Ascending aorta (tissue), 2 donors: ENCODE measurements around the gene RRP8. TPM values are rescaled to one million over a fixed set of nuclear protein-coding genes. Genes with fewer than 3 reads are reported as not detected.
A peak's percentile ranks its signal among the peaks of the same experiment; 100 is the strongest.

Source experiments
- DNase-seq, 2 donors: peaks; one replicate each; pipeline ENCODE4 v3.0.0-alpha.2; 2019; ENCODE audit warnings: low spot score in 2 of 2
- H3K27ac ChIP-seq, 2 donors: fragments of 200-600 bp; sonication (generic); one replicate each; pipeline ENCODE4 v1.5.1; 2016 to 2017; ENCODE audit warnings: mild to moderate bottlenecking in 1 of 2
- H3K27me3 ChIP-seq: fragments of 200-600 bp; sonication (generic); one replicate; pipeline ENCODE4 v1.5.1; 2017
- H3K36me3 ChIP-seq, 2 donors: fragments of 200-600 bp; sonication (generic); one replicate each; pipeline ENCODE4 v1.5.1; 2016
- H3K4me1 ChIP-seq, 2 donors: fragments of 200-600 bp; sonication (generic); one replicate each; pipeline ENCODE4 v1.5.1; 2016 to 2017; ENCODE audit warnings: mild to moderate bottlenecking in 1 of 2
- H3K4me3 ChIP-seq, 2 donors: fragments of 200-600 bp; sonication (generic); one replicate each; pipeline ENCODE4 v1.5.1; 2016 to 2017; ENCODE audit warnings: mild to moderate bottlenecking in 1 of 2
- H3K9me3 ChIP-seq, 2 donors: fragments of 200-600 bp; sonication (generic); one replicate each; pipeline ENCODE4 v1.5.1; 2016
- intact Hi-C: fragments of 100-400 bp; cut with DNase I; formaldehyde crosslinking; loops from one replicate; pipeline ENCODE4 v1.15.1; 2023
- total RNA-seq: library from RNA; depleted of rRNA; stranded (reverse); fragments of >200 nt; gene quantifications from one replicate; pipeline ENCODE4 v1.1.0, GENCODE V29; 2016
- TF ChIP-seq, protein P1 (sequence below), 3 experiments: fragments of 200-600 bp in 2 of 3; fragments of 450-650 bp in 1 of 3; sonication (generic) in 2 of 3; IDR thresholded peaks; one replicate each; pipeline ENCODE4 v1.5.1; 2016 to 2019; ENCODE audit warnings: antibody characterized with exemption in 3 of 3, mild to moderate bottlenecking in 1 of 3, moderate library complexity in 1 of 3

The RRP8 gene
- 9.2 TPM for total RNA-seq

DNA sequence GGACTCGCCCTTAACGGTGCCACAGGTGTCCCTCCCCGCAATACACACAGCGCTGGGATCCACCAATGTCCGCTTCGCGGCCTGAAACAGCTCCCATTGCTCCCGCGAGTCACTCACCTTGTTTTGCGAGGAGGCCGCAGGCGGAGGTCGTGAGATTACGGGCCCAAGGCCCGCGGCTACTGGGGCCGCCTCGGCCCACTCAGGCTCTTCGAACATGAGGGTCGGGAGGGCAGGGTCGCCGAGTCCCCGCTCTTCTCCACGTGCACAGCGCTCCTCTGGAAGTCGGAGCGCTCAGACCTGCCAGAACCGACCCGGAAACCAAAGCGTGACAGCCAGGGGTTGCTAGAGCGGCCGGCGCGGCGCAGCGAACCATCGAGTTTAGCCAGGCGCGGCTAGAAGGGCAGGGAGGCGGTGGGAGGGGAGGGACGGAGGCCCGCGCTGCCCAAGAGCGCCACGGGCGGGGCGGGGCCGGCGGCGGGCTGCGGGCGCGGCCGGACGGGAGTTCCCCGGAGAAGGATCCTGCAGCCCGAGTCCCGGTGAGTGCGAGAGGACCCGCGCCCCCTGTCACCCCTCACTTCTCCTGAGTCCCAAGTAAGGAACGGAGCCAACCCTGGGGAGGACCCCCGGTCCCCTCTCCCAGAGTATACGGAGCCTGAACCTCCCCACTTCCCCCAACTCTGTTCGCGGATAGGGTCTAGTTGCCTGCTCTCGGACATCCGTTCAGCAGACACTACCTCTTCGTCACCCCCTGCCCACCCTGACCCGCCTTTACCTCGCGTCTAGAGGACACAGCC lies at the start of gene RRP8, which contains the start of gene ILK:
RRP8 (minus strand) TSS at position 330 of the 794 bp plus-strand sequence; CDS start at position 216, 114 bp downstream.
ILK (plus strand) TSS at position 488 of the 794 bp plus-strand sequence. CDS start 498 bp downstream, outside the sequence.
- intact Hi-C loops: loop anchor here (1.0 to 10.0 kb wide), 4 partner anchors 73 to 1381 kb away; partner anchors contain the start of genes EIF3F, MRPL17 and SMPD1
- Histone ChIP-seq H3K4me3 (peak within 1 kb of the TSS; percentile 64 to 92), H3K9me3 (no peaks in the 10 kb centered on the region), H3K27ac (peak within 1 kb of the TSS; percentile 95 to 97), H3K4me1 (peaks cover 25 to 34% of the 10 kb centered on the region in 2 donors), H3K36me3 (peaks cover 32 to 37% of the 10 kb centered on the region in 2 donors), H3K27me3 (no peaks in the 10 kb centered on the region)
- peak; percentile 59 to 95 for DNase-seq
- TF ChIP-seq, protein P1, sequence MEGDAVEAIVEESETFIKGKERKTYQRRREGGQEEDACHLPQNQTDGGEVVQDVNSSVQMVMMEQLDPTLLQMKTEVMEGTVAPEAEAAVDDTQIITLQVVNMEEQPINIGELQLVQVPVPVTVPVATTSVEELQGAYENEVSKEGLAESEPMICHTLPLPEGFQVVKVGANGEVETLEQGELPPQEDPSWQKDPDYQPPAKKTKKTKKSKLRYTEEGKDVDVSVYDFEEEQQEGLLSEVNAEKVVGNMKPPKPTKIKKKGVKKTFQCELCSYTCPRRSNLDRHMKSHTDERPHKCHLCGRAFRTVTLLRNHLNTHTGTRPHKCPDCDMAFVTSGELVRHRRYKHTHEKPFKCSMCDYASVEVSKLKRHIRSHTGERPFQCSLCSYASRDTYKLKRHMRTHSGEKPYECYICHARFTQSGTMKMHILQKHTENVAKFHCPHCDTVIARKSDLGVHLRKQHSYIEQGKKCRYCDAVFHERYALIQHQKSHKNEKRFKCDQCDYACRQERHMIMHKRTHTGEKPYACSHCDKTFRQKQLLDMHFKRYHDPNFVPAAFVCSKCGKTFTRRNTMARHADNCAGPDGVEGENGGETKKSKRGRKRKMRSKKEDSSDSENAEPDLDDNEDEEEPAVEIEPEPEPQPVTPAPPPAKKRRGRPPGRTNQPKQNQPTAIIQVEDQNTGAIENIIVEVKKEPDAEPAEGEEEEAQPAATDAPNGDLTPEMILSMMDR (IDR thresholded peaks at IDR 0.05): peak in 1 of 3 experiments; percentile 40

DNA sequence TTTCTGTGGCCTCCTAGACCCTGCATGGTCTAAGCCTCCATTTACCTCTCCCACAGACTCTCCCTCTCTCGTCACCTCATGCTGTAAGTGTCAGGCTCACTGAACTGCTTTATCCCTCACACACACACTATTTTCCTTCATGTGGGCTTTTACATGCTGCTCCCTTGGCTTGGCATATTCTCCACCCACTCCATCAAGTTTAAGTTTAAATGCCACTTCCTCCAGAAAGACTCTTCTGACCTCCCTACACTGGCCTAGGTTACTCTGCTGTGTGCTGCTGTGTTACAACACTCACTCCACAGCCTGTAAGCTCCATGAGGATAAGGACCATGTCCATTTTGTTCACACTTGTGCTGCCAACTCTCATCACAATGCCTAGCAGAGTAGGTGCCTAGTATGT lies 49.7 kb upstream of the RRP8 start:
- TF ChIP-seq, protein P1 (IDR thresholded peaks at IDR 0.05): no peak
- no peak for DNase-seq
- H3K4me1 ChIP-seq: peaks cover 0 to 14% of the 10 kb centered on the region in 2 donors
- H3K36me3 ChIP-seq: no peaks in the 10 kb centered on the region
- peak overlapping the region; percentile 40 to 45 for H3K27ac ChIP-seq
- H3K9me3 ChIP-seq: no peaks in the 10 kb centered on the region
- no peaks in the 10 kb centered on the region for H3K27me3 ChIP-seq
- H3K4me3 ChIP-seq: no peak overlapping the region
- intact Hi-C loops: no loop called here

DNA sequence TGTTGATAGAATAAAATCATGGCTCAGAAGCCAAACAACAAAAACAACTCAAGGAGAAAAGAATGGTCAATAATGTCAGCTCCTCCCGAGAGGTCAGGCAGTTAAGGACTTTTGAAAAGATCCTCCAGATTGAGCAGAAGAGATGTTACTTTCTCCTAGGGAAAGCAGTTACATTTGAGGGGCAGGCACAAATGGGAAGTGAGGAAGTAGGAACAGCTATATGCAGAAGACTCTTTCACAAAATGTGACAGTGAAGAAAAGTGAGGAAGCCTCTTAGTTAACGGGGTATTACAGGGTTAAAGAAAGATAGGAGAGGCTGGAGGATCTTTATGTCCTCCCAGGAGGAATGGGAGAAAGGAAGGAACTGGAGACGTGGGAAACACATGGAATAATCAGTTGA lies 48.8 kb upstream of the RRP8 start:
- H3K27me3 ChIP-seq: no peaks in the 10 kb centered on the region
- H3K27ac ChIP-seq: peak overlapping the region; percentile 8 to 40
- intact Hi-C loops: no loop called here
- no peak for DNase-seq
- H3K36me3 ChIP-seq: no peaks in the 10 kb centered on the region
- no peak overlapping the region for H3K4me3 ChIP-seq
- TF ChIP-seq, protein P1 (IDR thresholded peaks at IDR 0.05): no peak
- peaks cover 2 to 20% of the 10 kb centered on the region in 2 donors for H3K4me1 ChIP-seq
- H3K9me3 ChIP-seq: no peaks in the 10 kb centered on the region

DNA sequence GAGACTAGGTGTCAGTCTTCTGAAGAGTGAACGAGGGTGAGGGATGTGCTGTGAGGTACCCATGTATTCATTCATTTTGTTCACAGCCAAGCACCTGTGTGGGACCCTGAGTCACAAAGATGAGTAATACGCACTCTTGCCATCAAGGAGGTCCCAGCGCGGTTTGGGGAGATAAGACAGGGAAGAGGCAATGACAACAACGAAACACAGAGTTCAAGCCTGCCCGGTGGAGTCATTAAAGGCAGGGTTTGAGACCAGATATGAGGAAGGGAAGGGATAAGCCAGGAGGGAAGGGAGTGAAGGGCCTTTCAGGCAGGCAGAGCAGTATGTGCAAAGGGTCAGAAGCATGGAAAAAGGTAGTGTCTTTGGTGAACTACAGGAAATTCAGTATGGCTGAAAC lies 47.6 kb upstream of the RRP8 start:
- Histone ChIP-seq H3K27me3 (no peaks in the 10 kb centered on the region), H3K27ac (peak overlapping the region in 1 of 2 donors; percentile 7), H3K4me1 (peaks cover 13 to 23% of the 10 kb centered on the region in 2 donors), H3K9me3 (no peaks in the 10 kb centered on the region), H3K4me3 (no peak overlapping the region), H3K36me3 (no peaks in the 10 kb centered on the region)
- intact Hi-C loops: no loop called here
- no peak for DNase-seq
- TF ChIP-seq, protein P1 (IDR thresholded peaks at IDR 0.05): no peak

DNA sequence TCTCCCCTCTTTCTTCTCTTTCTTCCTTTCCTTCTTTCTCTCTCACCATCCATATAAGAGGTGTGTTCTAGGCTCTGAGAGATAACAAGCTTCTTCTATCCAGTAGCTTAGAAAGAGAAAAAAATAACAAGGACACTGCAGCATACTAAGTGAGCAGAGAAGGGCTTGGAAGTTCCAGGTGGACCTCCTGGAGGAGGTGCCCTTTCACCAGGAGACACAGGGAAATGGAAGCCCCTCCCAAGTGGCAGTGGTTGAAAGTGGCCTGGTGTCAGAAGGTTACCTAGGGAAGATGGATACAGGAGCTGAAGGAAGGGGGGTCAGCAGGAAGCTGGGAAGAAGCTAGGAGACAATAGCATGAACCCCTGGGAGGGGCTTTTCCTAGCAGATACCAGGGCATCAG lies 46.7 kb upstream of the RRP8 start:
- H3K4me1 ChIP-seq: peaks cover 14 to 29% of the 10 kb centered on the region in 2 donors
- H3K4me3 ChIP-seq: no peak overlapping the region
- no peaks in the 10 kb centered on the region for H3K9me3 ChIP-seq
- DNase-seq: no peak
- H3K27ac ChIP-seq: peak overlapping the region in 1 of 2 donors; percentile 82
- H3K27me3 ChIP-seq: no peaks in the 10 kb centered on the region
- no peaks in the 10 kb centered on the region for H3K36me3 ChIP-seq
- TF ChIP-seq, protein P1 (IDR thresholded peaks at IDR 0.05): no peak
- intact Hi-C loops: no loop called here
